DND-41 (cell line): ENCODE results near the gene ING1.
A peak's percentile ranks its signal among the peaks of the same experiment; 100 is the strongest.

Source experiments
- CTCF ChIP-seq: IDR thresholded peaks from 2 replicates; pipeline ENCODE4 v1.5.1; 2012; ENCODE audit warnings: borderline replicate concordance, low read length, moderate library complexity, mild to moderate bottlenecking; ENCODE audit not compliant: poor library complexity, severe bottlenecking; ENCODE audit errors: extremely low read depth
- EZH2 ChIP-seq: IDR thresholded peaks from 3 replicates; pipeline ENCODE4 v1.6.1; 2012; ENCODE audit warnings: borderline replicate concordance, low read depth, mild to moderate bottlenecking, moderate library complexity, low read length, inconsistent platforms; ENCODE audit not compliant: severe bottlenecking

- peak; percentile 48 for TF ChIP-seq CTCF
- no peak for TF ChIP-seq EZH2
Observed at GRCh38 chr13:110680852-110681251, 32.6 kb upstream of the ING1 start.
